ENCODE data around the gene CACNA1C. TPM values are rescaled to one million over a fixed set of nuclear protein-coding genes. Genes with fewer than 3 reads are reported as not detected.

The CACNA1C gene
- total and polyA plus RNA-seq, 10 of the 15 experiments (the other 5 are each of a cell fraction or from before 2014, with no cell fraction given) = under 0.01 to 0.15 (median 0.09) TPM; not detected in 5

DNA sequence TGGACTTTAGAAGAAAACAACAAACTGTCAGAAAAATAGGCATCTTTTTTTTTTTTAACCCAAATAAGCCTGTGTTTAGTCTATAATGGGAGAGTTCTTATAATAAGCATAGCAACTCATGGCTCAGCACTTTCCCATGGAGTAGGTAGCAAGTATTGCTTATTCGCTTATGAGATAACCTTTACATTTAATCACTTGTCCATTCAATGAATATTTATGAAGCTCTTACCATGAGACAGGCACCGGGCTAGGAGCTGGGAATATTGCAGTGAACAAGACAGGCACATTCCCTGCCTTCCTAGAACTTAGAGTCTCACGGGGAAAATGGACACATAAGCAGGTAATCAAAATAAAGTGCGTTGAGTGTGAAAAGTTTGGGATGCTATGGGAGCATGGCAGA lies 38.6 kb upstream of the CACNA1C start (continued):
- no peak for TF ChIP-seq TBL1XR1 (IDR thresholded peaks at IDR 0.05; ENCODE audit: low read depth, low read length)
- no peak for TF ChIP-seq IKZF2 (IDR thresholded peaks at IDR 0.05)

DNA sequence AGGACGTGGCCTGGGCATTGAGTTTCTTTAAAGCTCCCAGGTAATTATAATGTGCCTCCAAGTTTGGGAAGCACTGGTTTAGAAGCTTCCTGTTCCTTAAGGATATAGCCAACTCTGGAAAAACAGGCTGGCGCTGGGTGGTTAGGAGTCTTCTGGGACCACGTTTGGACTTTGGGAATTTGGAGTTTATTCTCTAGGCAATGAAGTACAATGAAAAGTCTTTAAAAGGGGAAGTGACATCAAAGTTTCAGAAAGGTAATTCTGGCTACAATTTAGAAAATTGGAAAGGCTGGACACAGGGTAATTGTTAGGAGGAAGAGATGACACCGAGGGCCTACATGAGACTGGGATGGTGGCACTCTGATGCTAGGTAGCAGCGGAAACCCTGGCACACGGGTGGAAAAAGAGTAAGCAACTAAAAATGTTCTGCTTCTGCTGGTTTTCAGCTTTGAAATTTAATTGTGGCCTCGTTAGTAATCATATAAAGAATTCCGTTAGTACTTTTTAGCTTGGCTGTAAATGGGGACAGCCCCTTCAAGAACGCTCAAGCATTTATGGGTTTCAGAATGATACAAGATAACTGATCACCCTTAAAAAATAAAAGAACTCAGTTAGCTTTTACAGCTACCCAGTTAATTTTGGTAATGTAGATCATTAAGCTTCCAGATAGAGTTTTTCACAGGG lies 35.8 kb upstream of the CACNA1C start:
- Histone ChIP-seq H3K9me3 (replicated peaks; ENCODE audit: control insufficient read depth, insufficient read depth, low read length) (no peaks in the 10 kb centered on the region; the same call in 2 of the 3 replicates), H3K4me1 (ENCODE audit: control insufficient read depth, insufficient read depth, low read length) (no peaks in the 10 kb centered on the region; the same call in 1 of the 2 replicates), H3K4me3 (no peak overlapping the region), H4K20me1 (ENCODE audit: control insufficient read depth, insufficient read depth) (no peaks in the 10 kb centered on the region), H3K79me2 (ENCODE audit: control insufficient read depth, insufficient read depth, low read length) (no peaks in the 10 kb centered on the region), H3K36me3 (ENCODE audit: control insufficient read depth in 2 of 2, insufficient read depth in 2 of 2, low read length in 1 of 2) (no peaks in the 10 kb centered on the region), H3K9ac (ENCODE audit: control insufficient read depth, insufficient read depth, low read length) (no peak overlapping the region), H3K27me3 (replicated peaks in 1 of 2; ENCODE audit: control insufficient read depth in 2 of 2, insufficient read depth in 2 of 2, low read length in 1 of 2) (no peaks in the 10 kb centered on the region; a peak in 1 of 4 replicates), H3K4me2 (ENCODE audit: control insufficient read depth, insufficient read depth) (no peak overlapping the region), H3K27ac (ENCODE audit: control insufficient read depth, insufficient read depth) (no peak overlapping the region), H2AFZ (ENCODE audit: control insufficient read depth, low read depth, low read length) (no peak overlapping the region)
- ChIA-PET RAD21 (ENCODE audit: unreplicated experiment) (interaction anchor here (1.1 to 2.4 kb wide), 3 partner anchors 12 to 77 kb away, joined by 3 to 12 read pairs (median 4); partner anchors contain the start of gene DCP1B), POLR2A (interaction anchor here (0.7 to 1.1 kb wide), 2 partner anchors 12 to 17 kb away, joined by 3 to 4 read pairs; no protein-coding TSS in a partner anchor), SMC1A (ENCODE audit: uncharacterized antibody, unreplicated experiment) (interaction anchor here (1.0 to 1.9 kb wide), 5 partner anchors 10 to 35 kb away, joined by 3 to 8 read pairs (median 3); no protein-coding TSS in a partner anchor), CTCF (interaction anchor here (0.8 to 3.4 kb wide), 4 partner anchors 12 to 36 kb away, joined by 3 to 12 read pairs (median 6); no protein-coding TSS in a partner anchor)
- no TSS peak for BruUV-seq (replicated peaks)
- peak; percentile 60 for ATAC-seq
- intact Hi-C loops (cut with micrococcal nuclease; ENCODE audit: unreplicated experiment) (no loop called here), in situ Hi-C loops (cut with MboI) (no loop called here)
- no peak for DNase-seq (ENCODE audit: low read depth, low spot score)
- WGBS (ENCODE audit: insufficient coverage, insufficient replicate concordance, low lambda C conversion rate, missing lambda C conversion rate) = 17% methylated on average over 9 of the region's 9 CpGs
- no peak for FAIRE-seq
- TF ChIP-seq RUNX3 (IDR thresholded peaks at IDR 0.05; ENCODE audit: low read length) (0 out of 2 replicates have a peak, but pooled peaks have one; percentile 3), NBN (IDR thresholded peaks at IDR 0.05) (no peak), IKZF2 (IDR thresholded peaks at IDR 0.05) (peak; percentile 38 to 42; a peak in 3 of 4 replicates), ZNF217 (IDR thresholded peaks at IDR 0.05) (no peak), IKZF1 (conservative IDR thresholded peaks at IDR 0.05) (peak; percentile 48; the same call in 1 of the 2 replicates), CHD2 (IDR thresholded peaks at IDR 0.05; ENCODE audit: borderline replicate concordance, low read depth, low read length) (no peak), YBX1 (IDR thresholded peaks at IDR 0.05) (no peak), ATF2 (IDR thresholded peaks at IDR 0.05; ENCODE audit: low read length) (no peak), MTA2 (IDR thresholded peaks at IDR 0.05; ENCODE audit: low read depth) (0 out of 2 replicates have a peak, but pooled peaks have one; percentile 36), SPI1 (IDR thresholded peaks at IDR 0.05; ENCODE audit: borderline replicate concordance, insufficient read depth, low read depth, low read length) (peak; percentile 73), NRF1 (conservative IDR thresholded peaks at IDR 0.05; ENCODE audit: low read depth, low read length) (no peak), FOXM1 (IDR thresholded peaks at IDR 0.05; ENCODE audit: low read depth, low read length) (peak; percentile 52; the same call in 1 of the 2 replicates), EED (IDR thresholded peaks at IDR 0.05; ENCODE audit: low read depth) (peak; percentile 51; the same call in 1 of the 2 replicates), HDGF (IDR thresholded peaks at IDR 0.05) (no peak), DPF2 (IDR thresholded peaks at IDR 0.05) (peak; percentile 21; the same call in 1 of the 2 replicates), POLR2AphosphoS5 (IDR thresholded peaks at IDR 0.05; ENCODE audit: low read length) (no peak), RAD21 (IDR thresholded peaks at IDR 0.05; ENCODE audit: insufficient read depth, low read depth, low read length) (no peak), ETV6 (conservative IDR thresholded peaks at IDR 0.05 in 1 of 2, IDR thresholded peaks at IDR 0.05 in 1 of 2; ENCODE audit: borderline replicate concordance in 1 of 2, low read depth in 1 of 2) (no peak), JUNB (IDR thresholded peaks at IDR 0.05) (peak; percentile 59; the same call in 1 of the 2 replicates), NKRF (conservative IDR thresholded peaks at IDR 0.05) (no peak)

Data from GM12878 (cell line).